Fibroblast of lung (primary cell): ENCODE data around the gene RGS3.

Experiments used
- CTCF ChIP-seq, 2 donors: IDR thresholded peaks in 1 of 2; conservative IDR thresholded peaks in 1 of 2; 1 replicate in 1 of 2; 2 replicates in 1 of 2; pipeline ENCODE4 v1.5.1; 2011 to 2012; ENCODE audit warnings: low read length in 2 of 2, control low read depth in 1 of 2, inconsistent platforms in 1 of 2, low read depth in 1 of 2, mild to moderate bottlenecking in 1 of 2
- EZH2 ChIP-seq: IDR thresholded peaks from 2 replicates; pipeline ENCODE4 v1.5.1; 2012; ENCODE audit warnings: low read length, control low read depth, mild to moderate bottlenecking; ENCODE audit errors: missing control alignments

GRCh38 chr9:113593682-113594281 lies 130.3 kb downstream of the RGS3 start:
- no peak for TF ChIP-seq CTCF (conservative IDR thresholded peaks at IDR 0.05 in 1 of 2, IDR thresholded peaks at IDR 0.05 in 1 of 2; ENCODE audit: low read depth in 1 of 2, low read length in 2 of 2)
- TF ChIP-seq EZH2 = no peak
